HepG2 (cell line): ENCODE measurements around the gene DEPDC5.

Experiments
- POLR2A ChIP-seq, 2 experiments: IDR thresholded peaks; 2 replicates each; pipeline ENCODE4 v1.6.1; 2011; ENCODE audit warnings: low read depth in 2 of 2, low read length in 2 of 2, mild to moderate bottlenecking in 1 of 2, moderate library complexity in 1 of 2; ENCODE audit not compliant: insufficient read depth in 1 of 2
- RBAK ChIP-seq: sonication (generic); formaldehyde crosslinking; IDR thresholded peaks from 2 replicates; pipeline ENCODE4 v1.5.1; 2020; ENCODE audit warnings: mild to moderate bottlenecking, missing genetic modification reagents
- TF ChIP-seq, protein P1 (sequence below): sonication (generic); formaldehyde crosslinking; conservative IDR thresholded peaks from 2 replicates; pipeline ENCODE4 v1.4.0; 2020; ENCODE audit warnings: missing genetic modification reagents

DNA sequence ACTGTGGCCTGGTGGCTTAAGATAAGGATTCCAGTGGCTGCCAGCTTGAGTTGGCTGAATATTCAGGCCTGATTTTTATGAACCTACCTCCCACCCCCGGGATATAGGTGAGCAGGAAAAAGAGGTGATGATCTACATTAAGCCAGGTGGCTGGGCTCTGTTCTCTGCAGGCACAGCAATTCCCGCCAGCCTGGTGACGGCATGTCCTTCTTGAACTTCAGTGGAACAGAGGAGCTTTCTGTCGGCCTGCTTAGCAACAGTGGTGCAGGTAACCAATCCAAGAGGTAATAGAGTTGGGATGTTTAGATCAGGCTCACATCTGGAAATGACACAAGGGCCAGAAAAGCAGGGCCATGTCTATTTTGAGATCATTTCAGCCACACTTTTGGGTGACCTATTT lies 68.7 kb downstream of the DEPDC5 start:
- no peak for TF ChIP-seq POLR2A (IDR thresholded peaks at IDR 0.05; ENCODE audit: insufficient read depth in 1 of 2, low read depth in 2 of 2, low read length in 2 of 2)
- TF ChIP-seq RBAK (CRISPR knock-in tag): no peak
- TF ChIP-seq, protein P1, sequence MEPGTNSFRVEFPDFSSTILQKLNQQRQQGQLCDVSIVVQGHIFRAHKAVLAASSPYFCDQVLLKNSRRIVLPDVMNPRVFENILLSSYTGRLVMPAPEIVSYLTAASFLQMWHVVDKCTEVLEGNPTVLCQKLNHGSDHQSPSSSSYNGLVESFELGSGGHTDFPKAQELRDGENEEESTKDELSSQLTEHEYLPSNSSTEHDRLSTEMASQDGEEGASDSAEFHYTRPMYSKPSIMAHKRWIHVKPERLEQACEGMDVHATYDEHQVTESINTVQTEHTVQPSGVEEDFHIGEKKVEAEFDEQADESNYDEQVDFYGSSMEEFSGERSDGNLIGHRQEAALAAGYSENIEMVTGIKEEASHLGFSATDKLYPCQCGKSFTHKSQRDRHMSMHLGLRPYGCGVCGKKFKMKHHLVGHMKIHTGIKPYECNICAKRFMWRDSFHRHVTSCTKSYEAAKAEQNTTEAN (CRISPR knock-in tag): no peak
